ENCODE results near the gene CUEDC1.

Gene CUEDC1

DNA sequence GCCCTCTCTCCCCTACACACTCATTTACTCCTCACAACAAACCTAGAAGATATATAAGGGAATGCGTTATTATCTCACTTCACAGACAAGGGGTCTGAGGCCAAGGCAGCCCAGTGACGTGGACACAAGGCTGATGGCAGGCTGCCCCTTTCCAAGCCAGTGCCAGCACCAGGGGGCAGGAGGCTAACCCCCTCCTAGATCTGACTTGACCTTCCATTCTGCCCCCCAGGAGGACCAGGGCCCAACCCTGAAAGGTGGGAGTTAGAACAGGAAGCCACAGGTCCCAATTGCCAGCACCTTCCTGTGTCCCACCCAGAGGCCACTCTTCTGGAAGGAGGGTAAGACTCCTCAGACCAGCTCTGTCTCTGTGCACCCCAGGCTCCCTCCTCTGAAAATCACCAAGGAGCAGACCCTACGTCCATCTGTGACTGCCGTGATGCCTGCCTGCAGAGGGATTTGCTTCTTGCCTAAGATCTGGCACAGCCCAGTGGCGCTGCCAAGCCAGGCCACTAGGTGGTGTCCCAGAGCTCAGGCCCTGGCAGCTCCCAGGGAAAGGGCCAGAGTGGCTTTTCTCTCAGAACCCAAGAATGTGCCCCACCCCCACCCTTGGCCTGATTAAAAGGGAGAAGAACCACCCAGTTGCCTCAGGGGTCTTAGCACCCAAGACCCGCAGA, 62.9 kb downstream of the CUEDC1 start:
- DNase-seq (ENCODE audit: insufficient read length, low spot score) (peak; percentile 80), FAIRE-seq (no peak)
- TF ChIP-seq PAX5 (IDR thresholded peaks at IDR 0.05; ENCODE audit: insufficient read depth, low read length, severe bottlenecking) (no peak), POLR2A (IDR thresholded peaks at IDR 0.05; ENCODE audit: low read depth, low read length) (no peak), POLR2AphosphoS5 (IDR thresholded peaks at IDR 0.05; ENCODE audit: low read depth, low read length) (no peak)

DNA sequence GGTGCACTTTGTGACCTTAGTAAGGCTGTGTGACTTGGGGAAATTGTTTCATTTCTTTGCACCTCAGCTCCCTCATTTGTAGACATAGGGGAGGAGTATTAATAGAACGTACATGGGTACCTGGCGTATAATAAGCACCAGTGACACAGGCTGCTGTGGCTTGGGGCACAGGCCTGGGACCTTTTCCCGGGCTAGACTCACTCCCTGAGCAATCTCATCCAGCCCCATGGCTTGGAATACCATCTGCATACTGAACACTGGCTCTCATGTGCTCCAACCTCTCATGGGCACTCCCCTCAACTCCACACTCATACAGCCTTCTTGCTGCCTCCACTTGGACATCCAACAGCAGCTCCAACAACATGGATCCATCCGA, 64.4 kb downstream of the CUEDC1 start:
- TF ChIP-seq POU2F2 (IDR thresholded peaks at IDR 0.05; ENCODE audit: low read depth, low read length) (no peak), TAF1 (IDR thresholded peaks at IDR 0.05; ENCODE audit: low read depth, low read length) (no peak), POLR2AphosphoS5 (IDR thresholded peaks at IDR 0.05; ENCODE audit: low read depth, low read length) (no peak), PAX5 (IDR thresholded peaks at IDR 0.05; ENCODE audit: insufficient read depth, low read length, severe bottlenecking) (no peak), SPI1 (IDR thresholded peaks at IDR 0.05; ENCODE audit: low read depth, low read length) (no peak), POLR2A (IDR thresholded peaks at IDR 0.05; ENCODE audit: low read depth, low read length) (no peak)
- DNase-seq (ENCODE audit: insufficient read length, low spot score), result no peak
- no peak for FAIRE-seq

DNA sequence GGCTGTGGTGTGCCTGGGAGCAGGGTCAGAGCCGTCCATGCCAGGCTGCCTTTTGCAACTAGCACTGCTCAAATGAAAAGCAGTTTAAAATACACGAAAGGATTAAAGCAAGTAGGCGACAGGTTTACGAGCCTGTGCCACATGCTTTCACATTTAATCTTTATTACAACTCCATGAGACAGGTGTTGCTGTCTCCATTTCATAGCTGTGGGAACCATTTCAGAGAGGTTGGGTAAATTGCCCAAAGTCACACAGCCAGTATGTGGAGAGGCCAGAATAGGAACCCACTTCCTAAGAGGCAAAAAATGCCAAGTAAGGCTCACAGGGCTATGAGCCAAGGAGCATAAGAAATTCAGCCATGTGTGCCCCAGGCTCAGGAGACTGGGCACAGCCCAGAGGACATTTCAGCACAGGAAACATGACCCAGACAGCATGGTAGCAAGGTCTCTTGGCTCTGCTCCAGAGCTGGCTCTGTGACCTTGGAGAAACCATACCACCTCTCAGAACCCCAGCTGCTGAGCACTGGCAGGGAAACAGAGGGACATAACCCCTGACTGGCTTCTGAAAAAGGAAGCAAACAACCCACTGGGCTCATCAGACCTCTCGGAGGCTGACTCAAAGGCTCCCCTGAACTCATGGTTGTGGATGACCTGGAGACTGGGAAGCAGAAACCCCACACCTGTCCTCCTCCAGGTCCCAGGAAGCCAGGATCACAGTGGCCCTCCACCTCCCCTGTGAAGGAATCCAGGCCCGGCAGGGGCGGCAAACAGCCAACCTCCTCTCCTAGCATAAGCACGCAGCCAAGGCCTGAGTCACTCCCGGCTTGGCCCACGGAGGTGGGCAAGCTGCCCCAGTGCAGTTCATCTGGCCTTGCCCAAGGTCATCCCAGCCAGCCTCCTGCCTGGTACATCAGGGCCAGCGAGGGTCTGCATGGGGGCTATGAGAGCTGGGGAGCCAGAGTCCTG, 65.0 kb downstream of the CUEDC1 start:
- TF ChIP-seq PAX5 (IDR thresholded peaks at IDR 0.05; ENCODE audit: insufficient read depth, low read length, severe bottlenecking) (no peak), POU2F2 (IDR thresholded peaks at IDR 0.05; ENCODE audit: low read depth, low read length) (no peak), POLR2AphosphoS5 (IDR thresholded peaks at IDR 0.05; ENCODE audit: low read depth, low read length) (no peak), SPI1 (IDR thresholded peaks at IDR 0.05; ENCODE audit: low read depth, low read length) (no peak), TAF1 (IDR thresholded peaks at IDR 0.05; ENCODE audit: low read depth, low read length) (no peak), POLR2A (IDR thresholded peaks at IDR 0.05; ENCODE audit: low read depth, low read length) (no peak)
- FAIRE-seq, result no peak
- no peak for DNase-seq (ENCODE audit: insufficient read length, low spot score)

DNA sequence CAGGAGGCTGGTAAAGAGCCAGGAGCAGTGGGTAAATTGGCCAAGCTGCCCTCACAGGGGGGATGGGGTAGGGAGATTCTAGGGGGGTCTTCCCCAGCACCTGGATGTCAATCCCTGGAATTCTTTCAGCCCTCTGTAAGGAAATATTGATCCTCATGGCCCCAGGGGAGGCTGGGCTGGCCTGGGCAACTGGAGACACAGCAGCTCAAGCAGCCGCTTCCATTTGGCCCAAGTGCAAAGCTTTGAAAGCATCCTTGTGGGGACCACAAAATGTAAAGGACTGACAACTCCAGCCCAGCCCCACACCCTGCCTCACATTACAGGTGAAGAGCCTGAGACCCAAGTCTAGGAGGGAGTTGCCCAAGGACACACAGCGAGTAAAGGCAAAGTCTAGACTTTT, 66.0 kb downstream of the CUEDC1 start:
- no peak for DNase-seq (ENCODE audit: insufficient read length, low spot score)

DNA sequence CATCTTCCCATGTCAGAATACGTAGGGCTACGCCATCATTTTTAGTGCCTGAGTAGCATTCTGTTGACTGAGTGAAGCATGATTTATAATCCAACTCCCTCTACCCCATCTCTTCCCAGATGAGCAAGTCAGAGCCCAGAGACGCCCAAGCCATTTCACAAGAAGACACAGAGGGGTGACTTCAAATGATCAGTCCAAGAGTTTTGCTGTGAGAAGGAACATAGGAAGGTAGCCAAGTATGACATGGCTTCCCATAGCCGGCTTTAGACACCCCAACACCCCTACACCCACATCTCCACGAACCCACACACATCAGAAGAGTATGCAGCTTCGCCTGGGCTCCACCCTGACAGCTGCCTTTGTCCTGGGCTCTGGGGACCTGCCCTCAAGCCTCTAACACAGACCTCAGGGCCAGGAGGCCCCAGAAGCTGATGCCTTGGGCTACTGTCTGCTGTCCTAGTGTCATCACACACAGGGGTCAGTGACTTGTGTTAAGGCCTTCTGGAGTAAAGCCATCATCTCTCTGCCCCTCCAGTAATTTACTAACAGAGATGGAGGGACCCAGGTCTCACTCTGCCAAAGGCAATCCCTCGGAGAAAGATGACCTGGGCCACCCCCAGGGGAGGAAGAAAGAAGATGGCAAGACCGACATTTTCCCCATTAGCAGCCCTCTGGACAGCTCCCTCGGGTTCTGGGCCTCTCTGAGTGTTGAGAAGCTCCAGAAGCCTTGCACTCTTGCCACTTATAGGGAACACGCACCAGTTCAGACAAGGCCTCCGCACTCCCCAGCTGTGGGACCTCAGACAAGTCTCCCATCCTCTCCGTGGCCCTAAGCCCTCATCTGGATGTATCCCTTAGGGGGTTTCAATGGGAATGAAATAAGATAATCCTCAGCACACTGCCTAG, 66.6 kb downstream of the CUEDC1 start:
- FAIRE-seq (no peak), DNase-seq (ENCODE audit: insufficient read length, low spot score) (no peak)
- TF ChIP-seq SPI1 (IDR thresholded peaks at IDR 0.05; ENCODE audit: low read depth, low read length) (no peak), POLR2AphosphoS5 (IDR thresholded peaks at IDR 0.05; ENCODE audit: low read depth, low read length) (no peak), TAF1 (IDR thresholded peaks at IDR 0.05; ENCODE audit: low read depth, low read length) (no peak), POU2F2 (IDR thresholded peaks at IDR 0.05; ENCODE audit: low read depth, low read length) (no peak), PAX5 (IDR thresholded peaks at IDR 0.05; ENCODE audit: insufficient read depth, low read length, severe bottlenecking) (no peak), POLR2A (IDR thresholded peaks at IDR 0.05; ENCODE audit: low read depth, low read length) (no peak)

More for the DNA sequence above, 66.0 kb downstream of the CUEDC1 start:
- no peak for FAIRE-seq
- TF ChIP-seq SPI1 (IDR thresholded peaks at IDR 0.05; ENCODE audit: low read depth, low read length) (no peak), POLR2A (IDR thresholded peaks at IDR 0.05; ENCODE audit: low read depth, low read length) (no peak), TAF1 (IDR thresholded peaks at IDR 0.05; ENCODE audit: low read depth, low read length) (no peak), POLR2AphosphoS5 (IDR thresholded peaks at IDR 0.05; ENCODE audit: low read depth, low read length) (no peak), PAX5 (IDR thresholded peaks at IDR 0.05; ENCODE audit: insufficient read depth, low read length, severe bottlenecking) (no peak), POU2F2 (IDR thresholded peaks at IDR 0.05; ENCODE audit: low read depth, low read length) (no peak)

DNA sequence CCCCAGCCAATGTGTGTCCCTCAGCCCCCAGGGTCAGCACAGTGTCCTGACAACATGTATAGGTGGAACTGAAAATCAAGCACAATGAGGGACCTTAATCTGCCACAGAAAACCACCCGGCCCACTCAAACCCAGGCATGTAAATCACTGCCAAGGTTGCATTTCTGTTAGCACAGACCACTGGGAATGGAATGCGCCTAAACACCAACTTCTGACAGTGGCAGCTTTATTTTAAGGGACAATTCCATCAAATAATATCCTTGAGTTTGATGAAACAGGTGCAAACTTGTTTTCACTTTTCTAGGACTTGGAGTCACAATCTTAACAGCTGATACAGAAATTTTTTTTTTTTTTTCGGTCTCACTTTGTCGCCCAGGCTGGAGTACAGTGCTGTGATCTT, 68.1 kb downstream of the CUEDC1 start:
- DNase-seq (ENCODE audit: insufficient read length, low spot score), result no peak
- TF ChIP-seq PAX5 (IDR thresholded peaks at IDR 0.05; ENCODE audit: insufficient read depth, low read length, severe bottlenecking) (no peak), POLR2AphosphoS5 (IDR thresholded peaks at IDR 0.05; ENCODE audit: low read depth, low read length) (no peak), POLR2A (IDR thresholded peaks at IDR 0.05; ENCODE audit: low read depth, low read length) (no peak), SPI1 (IDR thresholded peaks at IDR 0.05; ENCODE audit: low read depth, low read length) (no peak), TAF1 (IDR thresholded peaks at IDR 0.05; ENCODE audit: low read depth, low read length) (no peak), POU2F2 (IDR thresholded peaks at IDR 0.05; ENCODE audit: low read depth, low read length) (no peak)
- FAIRE-seq, result no peak

DNA sequence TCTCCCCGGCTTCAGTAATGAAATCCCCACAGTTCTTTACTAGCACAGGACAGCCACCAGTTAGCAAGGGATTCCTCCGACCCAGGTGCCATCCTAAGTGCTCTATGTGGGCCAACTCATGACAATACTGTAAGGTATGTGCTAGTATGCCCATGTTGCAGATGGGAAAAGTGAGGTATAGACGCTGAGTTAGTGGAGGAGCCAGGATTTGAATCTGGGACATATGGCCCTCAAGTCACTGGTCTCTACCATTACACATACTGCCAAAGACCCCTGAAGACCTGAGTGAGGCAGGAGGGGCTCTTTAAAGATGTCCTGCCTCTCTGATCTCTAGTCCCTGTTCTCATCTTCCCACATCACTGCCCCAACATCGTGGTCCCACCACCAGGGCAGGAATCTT, 69.2 kb downstream of the CUEDC1 start:
- TF ChIP-seq POLR2AphosphoS5 (IDR thresholded peaks at IDR 0.05; ENCODE audit: low read depth, low read length), result no peak
- TF ChIP-seq POLR2A (IDR thresholded peaks at IDR 0.05; ENCODE audit: low read depth, low read length), result no peak
- TF ChIP-seq SPI1 (IDR thresholded peaks at IDR 0.05; ENCODE audit: low read depth, low read length), result no peak
- TF ChIP-seq POU2F2 (IDR thresholded peaks at IDR 0.05; ENCODE audit: low read depth, low read length), result no peak
- TF ChIP-seq TAF1 (IDR thresholded peaks at IDR 0.05; ENCODE audit: low read depth, low read length), result no peak
- no peak for TF ChIP-seq PAX5 (IDR thresholded peaks at IDR 0.05; ENCODE audit: insufficient read depth, low read length, severe bottlenecking)
- FAIRE-seq (no peak), DNase-seq (ENCODE audit: insufficient read length, low spot score) (no peak)

DNA sequence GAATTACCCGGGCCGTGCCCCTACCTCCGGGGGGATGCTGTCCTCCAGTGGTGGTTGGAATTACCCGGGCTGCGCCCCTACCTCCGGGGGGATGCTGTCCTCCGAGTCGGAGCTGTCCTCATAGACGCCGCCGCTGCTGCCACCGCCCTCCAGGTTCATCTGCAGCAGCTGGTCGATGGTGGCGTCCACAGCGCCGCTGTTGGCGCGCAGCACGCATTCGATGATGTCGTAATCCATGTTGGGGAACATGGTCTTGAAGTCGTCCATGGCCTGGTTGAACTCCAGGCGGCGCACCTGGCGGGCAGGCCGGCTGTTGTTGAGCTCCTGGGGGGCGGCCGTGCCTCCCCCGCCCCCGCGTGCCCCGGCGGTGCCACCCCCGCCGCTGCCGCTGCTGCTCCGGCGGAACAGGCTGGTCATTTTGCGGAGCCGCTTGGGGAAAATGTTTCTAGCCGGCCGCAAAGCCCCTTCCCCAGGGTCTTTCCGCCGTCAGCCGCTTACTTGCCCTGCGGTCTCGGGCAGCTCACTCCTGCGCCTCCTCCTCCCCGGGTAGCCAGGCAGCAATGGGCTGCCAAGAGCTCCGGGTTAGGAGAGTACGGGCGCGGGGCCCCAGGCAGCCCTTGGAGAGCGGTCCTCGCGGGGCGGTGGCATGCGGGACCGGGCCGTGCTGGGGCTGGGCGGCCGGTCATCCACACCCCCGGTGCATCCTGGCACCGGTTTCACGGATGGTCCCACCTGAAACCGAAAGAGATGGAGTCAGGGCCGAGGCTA, 69.9 kb downstream of the CUEDC1 start:
- no peak for FAIRE-seq
- TF ChIP-seq POU2F2 (IDR thresholded peaks at IDR 0.05; ENCODE audit: low read depth, low read length), result no peak
- TF ChIP-seq POLR2AphosphoS5 (IDR thresholded peaks at IDR 0.05; ENCODE audit: low read depth, low read length), result no peak
- TF ChIP-seq SPI1 (IDR thresholded peaks at IDR 0.05; ENCODE audit: low read depth, low read length), result no peak
- no peak for TF ChIP-seq PAX5 (IDR thresholded peaks at IDR 0.05; ENCODE audit: insufficient read depth, low read length, severe bottlenecking)
- TF ChIP-seq TAF1 (IDR thresholded peaks at IDR 0.05; ENCODE audit: low read depth, low read length), result no peak
- no peak for TF ChIP-seq POLR2A (IDR thresholded peaks at IDR 0.05; ENCODE audit: low read depth, low read length)
- DNase-seq (ENCODE audit: insufficient read length, low spot score), result no peak
